ENCODE data around the gene POLD4.

POLD4 gene

DNA sequence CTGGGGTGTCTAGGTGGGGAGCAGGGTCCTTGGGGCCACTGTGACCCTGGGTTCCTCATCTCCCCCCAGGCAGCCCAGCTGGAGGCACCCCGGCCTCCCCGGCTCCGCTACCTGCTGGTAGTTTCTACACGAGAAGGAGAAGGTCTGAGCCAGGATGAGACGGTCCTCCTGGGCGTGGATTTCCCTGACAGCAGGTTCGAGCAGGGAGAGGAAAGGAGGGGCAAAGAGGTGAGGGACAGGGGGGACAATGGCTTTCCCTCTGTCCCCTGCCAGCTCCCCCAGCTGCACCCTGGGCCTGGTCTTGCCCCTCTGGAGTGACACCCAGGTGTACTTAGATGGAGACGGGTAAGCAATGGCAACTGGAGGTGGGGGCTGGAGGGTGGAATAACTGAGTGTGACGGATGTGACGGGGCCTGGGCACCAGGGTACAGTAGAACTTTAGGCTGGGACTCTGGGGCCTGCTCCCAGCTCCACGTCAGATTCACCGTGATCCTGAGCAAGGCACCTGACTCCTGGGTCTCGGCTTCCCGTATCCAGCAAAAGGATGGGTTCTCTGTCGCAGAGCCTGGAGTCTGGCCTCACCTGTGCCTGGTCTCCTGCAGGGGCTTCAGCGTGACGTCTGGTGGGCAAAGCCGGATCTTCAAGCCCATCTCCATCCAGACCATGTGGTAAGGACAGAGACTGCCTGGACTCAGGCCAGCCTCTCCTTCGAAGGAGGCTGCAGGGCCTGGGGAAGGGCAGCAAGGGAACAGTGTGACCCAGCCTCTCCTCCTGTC is 46.4 kb downstream of the POLD4 start:
- peak overlapping the region; percentile 30 for H3K27ac Mint-ChIP-seq
- no peak overlapping the region for H3K4me3 Mint-ChIP-seq
- intact Hi-C loops (cut with micrococcal nuclease): no loop called here
- H3K4me1 Mint-ChIP-seq (ENCODE audit: low read depth): peaks cover 41% of the 10 kb centered on the region
- H3K9me3 Mint-ChIP-seq: no peaks in the 10 kb centered on the region
- H3K36me3 Mint-ChIP-seq (ENCODE audit: low read depth): peaks cover 84% of the 10 kb centered on the region
- no peaks in the 10 kb centered on the region for H3K27me3 Mint-ChIP-seq

DNA sequence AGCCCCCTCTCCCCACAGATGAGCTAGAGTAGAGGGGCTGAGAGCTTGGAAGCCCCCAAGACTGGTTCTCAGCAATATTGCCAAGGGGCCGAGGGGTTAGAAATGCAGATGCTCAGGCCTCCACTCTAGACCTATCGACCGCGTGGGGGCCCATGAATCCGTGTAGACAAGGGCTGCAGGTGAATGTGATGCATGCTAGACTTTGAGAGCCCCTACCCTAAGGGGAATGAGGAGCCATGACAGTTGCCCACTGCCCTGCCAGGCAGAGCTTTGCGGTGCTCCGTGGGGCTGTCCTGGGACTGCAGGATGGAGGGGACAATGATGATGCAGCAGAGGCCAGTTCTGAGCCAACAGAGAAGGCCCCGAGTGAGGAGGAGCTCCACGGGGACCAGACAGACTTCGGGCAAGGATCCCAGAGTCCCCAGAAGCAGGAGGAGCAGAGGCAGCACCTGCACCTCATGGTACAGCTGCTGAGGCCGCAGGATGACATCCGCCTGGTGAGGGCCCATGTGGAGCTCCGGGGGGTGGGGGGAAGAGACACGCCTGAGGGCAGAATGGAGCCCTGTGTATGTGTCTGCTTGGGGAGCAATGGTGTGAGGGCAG is 48.7 kb downstream of the POLD4 start:
- H3K4me1 Mint-ChIP-seq (ENCODE audit: low read depth): peaks cover 53% of the 10 kb centered on the region

DNA sequence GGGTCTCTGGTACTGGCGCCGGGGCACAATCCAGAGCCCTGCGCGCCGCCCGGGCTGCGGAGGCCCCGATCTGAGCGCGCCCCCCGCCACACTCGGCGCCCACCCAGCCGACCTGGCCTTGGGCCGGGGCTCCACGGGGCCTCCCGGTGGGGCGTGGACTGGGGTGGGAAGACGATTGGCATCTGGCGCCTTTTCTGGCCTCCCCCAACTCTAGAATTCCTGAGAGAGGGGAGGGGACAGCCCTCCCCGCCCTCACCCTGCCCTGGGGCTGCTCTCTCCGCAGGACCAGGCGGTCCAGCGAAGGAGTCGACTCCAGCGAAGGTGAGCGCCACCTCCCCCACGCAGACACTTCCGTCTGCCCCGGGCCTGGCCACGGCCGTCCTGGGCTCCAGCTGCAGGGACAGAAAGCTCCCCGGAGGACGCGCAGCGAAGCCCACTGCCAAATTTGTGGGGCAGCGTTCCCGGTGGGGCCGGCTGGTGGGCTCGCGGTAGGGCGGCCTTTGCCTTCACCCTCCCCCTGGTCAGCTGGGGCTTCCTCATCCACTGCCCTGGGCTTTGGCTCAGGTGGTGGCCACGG is 49.4 kb downstream of the POLD4 start:
- peaks cover 60% of the 10 kb centered on the region for H3K4me1 Mint-ChIP-seq (ENCODE audit: low read depth)
- peaks cover 84% of the 10 kb centered on the region for H3K36me3 Mint-ChIP-seq (ENCODE audit: low read depth)

More for the DNA sequence above, 48.7 kb downstream of the POLD4 start:
- Mint-ChIP-seq H3K36me3 (ENCODE audit: low read depth) (peaks cover 84% of the 10 kb centered on the region), H3K9me3 (no peaks in the 10 kb centered on the region), H3K27ac (peak overlapping the region; percentile 83), H3K4me3 (peak overlapping the region; percentile 78), H3K27me3 (no peaks in the 10 kb centered on the region)
- intact Hi-C loops (cut with micrococcal nuclease): no loop called here

DNA sequence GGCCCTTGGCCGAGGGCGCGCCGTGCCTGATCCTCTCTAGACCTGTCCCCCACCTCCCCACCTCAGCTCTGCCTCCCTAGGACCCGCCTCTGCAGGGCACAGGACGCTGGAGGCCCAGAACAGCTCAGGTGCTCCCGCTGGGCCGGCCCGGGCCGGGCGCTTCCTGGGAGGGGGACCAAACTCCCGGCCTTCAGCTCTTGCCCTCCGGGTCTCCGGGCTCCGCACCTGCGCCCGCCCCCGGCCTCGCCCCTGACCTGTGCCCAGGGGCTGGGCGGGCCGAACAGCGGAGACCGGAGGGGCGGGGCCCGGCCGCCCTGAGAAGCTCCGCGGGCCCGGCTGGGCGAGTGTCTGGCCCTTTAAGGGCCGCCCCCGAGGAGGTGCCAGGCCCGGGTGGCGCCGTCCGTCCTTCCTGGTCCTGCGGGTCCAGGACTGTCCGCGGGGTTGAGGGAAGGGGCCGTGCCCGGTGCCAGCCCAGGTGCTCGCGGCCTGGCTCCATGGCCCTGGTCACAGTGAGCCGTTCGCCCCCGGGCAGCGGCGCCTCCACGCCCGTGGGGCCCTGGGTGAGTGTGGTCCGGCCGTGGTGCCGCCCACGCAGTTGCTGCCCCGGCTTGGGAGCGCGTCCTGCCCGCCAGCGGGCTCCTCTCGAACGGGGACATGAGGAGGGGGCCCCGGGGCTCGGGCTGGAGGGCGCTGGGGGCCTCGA is 50.1 kb downstream of the POLD4 start, which contains the start of gene SSH3:
Gene SSH3 (plus strand): TSS at position 399 of the 703 bp plus-strand sequence. CDS start 96 bp downstream, at position 495.
- H3K4me3 Mint-ChIP-seq: peak within 1 kb of the TSS; percentile 78
- intact Hi-C loops (cut with micrococcal nuclease): loop anchor here (1.0 kb wide), 1 partner anchor 14 kb away; the partner anchor contains the start of gene ANKRD13D
- no peaks in the 10 kb centered on the region for H3K9me3 Mint-ChIP-seq
- H3K27me3 Mint-ChIP-seq: no peaks in the 10 kb centered on the region
- peaks cover 66% of the 10 kb centered on the region for H3K4me1 Mint-ChIP-seq (ENCODE audit: low read depth)
- H3K27ac Mint-ChIP-seq: peak within 1 kb of the TSS; percentile 83
- H3K36me3 Mint-ChIP-seq (ENCODE audit: low read depth): peaks cover 84% of the 10 kb centered on the region

More for the DNA sequence above, 49.4 kb downstream of the POLD4 start:
- peak overlapping the region; percentile 83 for H3K27ac Mint-ChIP-seq
- intact Hi-C loops (cut with micrococcal nuclease): loop anchor here (1.0 kb wide), 1 partner anchor 15 kb away; the partner anchor contains the start of gene ANKRD13D
- no peaks in the 10 kb centered on the region for H3K9me3 Mint-ChIP-seq
- H3K4me3 Mint-ChIP-seq: peak overlapping the region; percentile 78
- no peaks in the 10 kb centered on the region for H3K27me3 Mint-ChIP-seq

DNA sequence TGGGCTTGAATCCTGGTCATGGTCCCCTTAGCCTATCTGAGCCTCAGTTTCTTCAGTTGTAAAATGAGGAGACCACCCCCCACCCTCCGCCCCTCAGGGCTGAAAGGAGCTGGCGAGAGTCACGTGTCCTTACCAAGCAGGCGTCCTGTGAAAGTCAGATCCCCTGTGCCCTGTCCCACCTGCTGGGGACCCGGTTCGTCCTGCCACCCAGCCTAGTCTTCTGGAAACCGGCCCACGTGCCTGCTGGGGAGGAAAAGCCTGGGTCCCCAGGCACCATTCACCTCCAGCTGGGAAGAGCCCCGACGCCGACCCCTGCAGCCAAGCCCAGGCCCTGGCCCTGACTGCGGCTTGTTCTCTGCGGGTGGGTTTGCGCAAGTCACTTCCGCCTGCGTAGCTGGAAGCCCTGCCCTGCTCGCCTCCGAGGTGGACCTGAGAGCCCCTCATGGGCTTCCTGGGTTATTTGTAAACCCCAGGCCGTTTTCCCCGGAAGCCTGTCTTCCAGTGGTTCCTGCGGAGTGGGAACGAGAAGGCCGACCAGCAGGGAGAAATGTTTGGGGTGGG is 50.7 kb downstream of the POLD4 start:
- H3K4me3 Mint-ChIP-seq: peak overlapping the region; percentile 78
- no peaks in the 10 kb centered on the region for H3K9me3 Mint-ChIP-seq
- intact Hi-C loops (cut with micrococcal nuclease): loop anchor here (1.0 kb wide), 1 partner anchor 13 kb away; the partner anchor contains the start of gene ANKRD13D
- peaks cover 84% of the 10 kb centered on the region for H3K36me3 Mint-ChIP-seq (ENCODE audit: low read depth)
- H3K27ac Mint-ChIP-seq: peak overlapping the region; percentile 83
- no peaks in the 10 kb centered on the region for H3K27me3 Mint-ChIP-seq
- peaks cover 69% of the 10 kb centered on the region for H3K4me1 Mint-ChIP-seq (ENCODE audit: low read depth)

DNA sequence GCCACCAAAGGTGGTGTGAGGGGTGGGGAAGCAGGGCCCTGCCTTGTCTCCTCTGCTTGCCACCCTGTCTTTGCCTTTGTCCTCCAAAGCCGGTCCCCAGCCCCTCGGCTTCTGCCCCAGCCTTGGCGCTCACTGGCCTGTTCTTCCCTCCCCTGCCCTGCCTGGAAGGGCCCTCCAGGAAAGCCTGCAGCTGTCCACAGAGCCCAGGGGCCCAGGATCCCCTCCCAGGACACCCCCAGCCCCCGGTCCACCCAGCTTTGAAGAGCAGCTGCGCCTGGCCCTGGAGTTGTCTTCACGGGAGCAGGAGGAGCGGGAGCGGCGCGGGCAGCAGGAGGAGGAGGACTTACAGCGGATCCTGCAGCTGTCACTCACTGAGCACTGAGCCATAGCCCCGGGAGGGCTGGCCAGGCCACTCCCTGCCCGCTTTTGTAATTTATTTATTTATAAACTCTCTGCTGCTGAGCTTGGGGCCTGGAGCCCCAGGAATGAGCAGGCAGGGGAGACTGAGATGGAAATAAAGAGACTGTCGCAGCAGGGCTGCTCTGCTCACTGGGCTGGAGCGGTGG is 51.3 kb downstream of the POLD4 start:
- H3K4me1 Mint-ChIP-seq (ENCODE audit: low read depth): peaks cover 70% of the 10 kb centered on the region
- intact Hi-C loops (cut with micrococcal nuclease): no loop called here
- H3K4me3 Mint-ChIP-seq: peak overlapping the region; percentile 78
- H3K36me3 Mint-ChIP-seq (ENCODE audit: low read depth): peaks cover 84% of the 10 kb centered on the region
- H3K9me3 Mint-ChIP-seq: no peaks in the 10 kb centered on the region
- no peaks in the 10 kb centered on the region for H3K27me3 Mint-ChIP-seq
- peak overlapping the region; percentile 83 for H3K27ac Mint-ChIP-seq

DNA sequence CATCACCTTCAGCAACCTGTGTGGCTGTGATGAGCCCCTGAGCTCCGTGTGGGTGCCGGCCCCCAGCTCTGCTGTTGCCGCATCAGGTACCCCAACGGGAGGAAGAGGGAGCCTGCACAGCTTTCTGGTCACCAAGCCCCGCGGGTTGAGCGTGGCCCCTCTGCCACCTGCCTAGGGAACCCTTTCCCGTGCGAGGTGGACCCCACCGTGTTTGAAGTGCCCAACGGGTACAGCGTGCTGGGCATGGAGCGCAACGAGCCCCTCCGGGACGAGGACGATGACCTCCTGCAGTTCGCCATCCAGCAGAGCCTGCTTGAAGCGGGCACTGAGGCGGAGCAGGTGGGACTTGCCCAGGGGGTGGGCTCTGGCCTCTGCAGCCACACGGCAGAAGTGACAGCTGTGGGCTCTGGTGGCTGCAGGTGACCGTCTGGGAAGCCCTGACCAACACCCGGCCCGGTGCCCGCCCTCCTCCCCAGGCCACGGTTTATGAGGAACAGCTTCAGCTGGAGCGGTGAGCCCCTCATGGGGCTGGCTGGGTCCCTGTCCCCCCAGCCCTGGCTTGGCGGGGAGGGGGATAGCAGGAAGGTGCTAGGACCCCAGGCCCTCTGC is 51.9 kb downstream of the POLD4 start:
- H3K9me3 Mint-ChIP-seq: no peaks in the 10 kb centered on the region
- H3K27me3 Mint-ChIP-seq: no peaks in the 10 kb centered on the region
- no peak overlapping the region for H3K4me3 Mint-ChIP-seq
- H3K27ac Mint-ChIP-seq: no peak overlapping the region
- intact Hi-C loops (cut with micrococcal nuclease): no loop called here
- peaks cover 84% of the 10 kb centered on the region for H3K36me3 Mint-ChIP-seq (ENCODE audit: low read depth)
- peaks cover 76% of the 10 kb centered on the region for H3K4me1 Mint-ChIP-seq (ENCODE audit: low read depth)

Data from dendritic cell treated with granulocyte-macrophage colony-stimulating factor and Interleukin-4, amounts not matched to agents 40 ng/mL and 50 ng/mL, for 4 days (primary cell).